Uterus (tissue), 2 donors: Measurements from ENCODE around the gene TNS4.

ENCODE experiments used
- CTCF ChIP-seq, 4 experiments: fragments of 200-600 bp in 2 of 4; fragments of 450-650 bp in 2 of 4; sonication (generic) in 2 of 4; IDR thresholded peaks; one replicate each; pipeline ENCODE4 v1.5.1; 2016 to 2019; ENCODE audit warnings: antibody characterized with exemption in 4 of 4, mild to moderate bottlenecking in 2 of 4, moderate library complexity in 1 of 4
- POLR2A ChIP-seq, 2 donors: fragments of 450-650 bp; IDR thresholded peaks; one replicate each; pipeline ENCODE4 v1.6.1; 2016; ENCODE audit warnings: antibody characterized with exemption in 2 of 2, mild to moderate bottlenecking in 1 of 2, moderate library complexity in 1 of 2

GRCh38 chr17:40478486-40478885 is 22.9 kb downstream of the TNS4 start:
- no peak for TF ChIP-seq CTCF (IDR thresholded peaks at IDR 0.05)
- TF ChIP-seq POLR2A (IDR thresholded peaks at IDR 0.05), result no peak
